ENCODE data around the gene LSR. TPM values are rescaled to one million over a fixed set of nuclear protein-coding genes. Genes with fewer than 3 reads are reported as not detected.

Gene LSR
- total RNA-seq, 2 donors from 2014 or later = 67.5 to 80.1 TPM

DNA sequence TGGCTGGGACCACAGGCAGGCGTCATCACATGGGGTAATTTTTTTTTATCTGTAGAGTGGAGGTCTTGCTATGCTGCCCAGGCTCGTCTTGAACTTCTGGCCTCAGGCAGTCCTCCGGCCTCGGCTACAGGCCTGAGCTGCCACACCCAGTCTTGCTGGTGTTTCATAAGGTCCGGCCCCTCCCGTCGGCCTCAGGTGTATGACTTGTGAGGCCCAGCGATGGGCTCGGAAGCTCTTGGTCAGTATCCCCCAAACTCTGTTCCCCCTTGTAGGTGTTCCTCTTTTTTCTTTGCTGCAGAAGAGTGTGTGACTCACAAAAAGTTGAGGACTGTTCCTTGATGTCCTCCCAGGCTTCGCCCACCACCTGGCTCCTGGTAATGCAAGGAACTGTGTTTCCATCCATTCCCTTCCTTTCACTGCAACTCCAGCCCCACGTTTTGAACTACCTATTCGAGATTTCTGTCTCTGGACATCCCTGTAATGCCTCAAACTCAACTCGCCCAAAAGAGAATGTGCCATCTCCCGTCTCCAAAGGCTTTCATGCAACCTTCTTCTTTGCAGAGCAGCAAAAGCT lies 25.0 kb downstream of the LSR start:
- intact Hi-C loops (cut with DNase I) = no loop called here
- H3K36me3 ChIP-seq (replicated peaks in 1 of 2; ENCODE audit: insufficient read depth in 1 of 2, low read depth in 2 of 2) = peaks cover 0 to 14% of the 10 kb centered on the region in 2 donors
- 68 to 83% methylated on average over 14 of the region's 14 CpGs for WGBS, 2 donors
- DNase-seq = no peak
- TF ChIP-seq, protein P1, sequence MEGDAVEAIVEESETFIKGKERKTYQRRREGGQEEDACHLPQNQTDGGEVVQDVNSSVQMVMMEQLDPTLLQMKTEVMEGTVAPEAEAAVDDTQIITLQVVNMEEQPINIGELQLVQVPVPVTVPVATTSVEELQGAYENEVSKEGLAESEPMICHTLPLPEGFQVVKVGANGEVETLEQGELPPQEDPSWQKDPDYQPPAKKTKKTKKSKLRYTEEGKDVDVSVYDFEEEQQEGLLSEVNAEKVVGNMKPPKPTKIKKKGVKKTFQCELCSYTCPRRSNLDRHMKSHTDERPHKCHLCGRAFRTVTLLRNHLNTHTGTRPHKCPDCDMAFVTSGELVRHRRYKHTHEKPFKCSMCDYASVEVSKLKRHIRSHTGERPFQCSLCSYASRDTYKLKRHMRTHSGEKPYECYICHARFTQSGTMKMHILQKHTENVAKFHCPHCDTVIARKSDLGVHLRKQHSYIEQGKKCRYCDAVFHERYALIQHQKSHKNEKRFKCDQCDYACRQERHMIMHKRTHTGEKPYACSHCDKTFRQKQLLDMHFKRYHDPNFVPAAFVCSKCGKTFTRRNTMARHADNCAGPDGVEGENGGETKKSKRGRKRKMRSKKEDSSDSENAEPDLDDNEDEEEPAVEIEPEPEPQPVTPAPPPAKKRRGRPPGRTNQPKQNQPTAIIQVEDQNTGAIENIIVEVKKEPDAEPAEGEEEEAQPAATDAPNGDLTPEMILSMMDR (IDR thresholded peaks at IDR 0.05) = no peak
- TF ChIP-seq POLR2A (IDR thresholded peaks at IDR 0.05) = no peak
- peaks cover 9% of the 10 kb centered on the region for H3K4me1 ChIP-seq
- no peaks in the 10 kb centered on the region for H3K9me3 ChIP-seq
- H3K27ac ChIP-seq = no peak overlapping the region
- H3K4me3 ChIP-seq = no peak overlapping the region
- ATAC-seq = no peak
- no peaks in the 10 kb centered on the region for H3K27me3 ChIP-seq

DNA sequence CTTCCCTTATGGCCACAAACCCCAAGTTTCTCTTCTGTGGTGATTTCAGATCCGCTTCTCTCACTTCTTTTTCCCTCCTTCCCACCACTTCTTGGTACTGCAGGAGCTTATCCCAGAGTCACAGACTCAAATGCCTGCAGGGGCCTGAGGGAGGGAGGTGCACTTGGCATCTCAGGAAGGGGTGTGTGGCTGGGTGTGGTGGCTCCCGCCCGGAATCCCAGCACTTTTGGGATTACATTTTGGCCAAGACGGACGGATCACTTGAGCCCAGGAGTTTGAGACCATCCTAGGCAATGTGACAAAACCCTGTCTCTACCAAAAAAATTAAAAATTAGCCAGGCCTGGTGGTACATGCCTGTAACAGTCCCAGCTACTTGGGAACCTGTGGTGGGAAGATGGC lies 25.5 kb downstream of the LSR start:
- Histone ChIP-seq H3K4me3 (no peak overlapping the region), H3K27me3 (no peaks in the 10 kb centered on the region), H3K9me3 (no peaks in the 10 kb centered on the region), H3K27ac (no peak overlapping the region), H3K4me1 (peaks cover 9% of the 10 kb centered on the region), H3K36me3 (replicated peaks in 1 of 2; ENCODE audit: insufficient read depth in 1 of 2, low read depth in 2 of 2) (peaks cover 0 to 14% of the 10 kb centered on the region in 2 donors)
- 84 to 93% methylated on average over 5 of the region's 5 CpGs for WGBS, 2 donors
- no peak for DNase-seq
- intact Hi-C loops (cut with DNase I) = no loop called here
- ATAC-seq = no peak
- no peak for TF ChIP-seq POLR2A (IDR thresholded peaks at IDR 0.05)
- TF ChIP-seq, protein P1 (IDR thresholded peaks at IDR 0.05) = no peak

DNA sequence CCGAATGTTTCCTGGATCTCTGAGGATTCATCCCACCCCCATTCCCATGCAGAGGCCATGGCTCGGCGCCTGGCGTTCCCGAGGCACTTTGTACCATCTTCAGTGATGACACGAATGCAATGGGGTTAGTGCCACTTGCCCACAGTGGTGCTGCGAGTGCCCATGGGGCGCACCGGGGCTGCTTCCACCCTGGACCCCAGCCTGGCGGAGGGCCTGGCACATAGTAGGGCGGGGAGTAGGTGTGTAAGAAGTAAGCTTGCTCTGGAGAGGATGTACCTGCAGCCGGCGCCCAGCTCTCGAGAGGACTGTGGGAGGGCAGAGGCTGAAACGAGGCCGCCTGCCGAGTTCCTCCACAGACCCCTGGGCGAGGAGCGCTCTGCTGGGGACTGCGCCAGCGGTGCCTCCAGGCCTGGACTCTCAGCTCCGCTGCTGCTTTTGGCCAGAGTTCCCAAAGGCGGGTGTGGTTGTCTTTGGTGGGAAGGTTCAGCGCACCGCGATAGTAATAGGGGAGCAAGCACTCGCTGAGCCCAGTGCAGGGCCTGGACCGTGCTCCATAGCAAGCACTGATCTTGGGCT lies 28.0 kb downstream of the LSR start:
- no peak for TF ChIP-seq POLR2A (IDR thresholded peaks at IDR 0.05)
- TF ChIP-seq, protein P1 (IDR thresholded peaks at IDR 0.05) = no peak
- Histone ChIP-seq H3K27me3 (no peaks in the 10 kb centered on the region), H3K4me1 (peaks cover 23% of the 10 kb centered on the region), H3K27ac (no peak overlapping the region), H3K4me3 (no peak overlapping the region), H3K9me3 (no peaks in the 10 kb centered on the region), H3K36me3 (replicated peaks in 1 of 2; ENCODE audit: insufficient read depth in 1 of 2, low read depth in 2 of 2) (peaks cover 0 to 7% of the 10 kb centered on the region in 2 donors)
- ATAC-seq (no peak), DNase-seq (no peak)
- intact Hi-C loops (cut with DNase I) = no loop called here
- WGBS, 2 donors = 95 to 97% methylated on average over 23 to 28 of the region's 28 CpGs

DNA sequence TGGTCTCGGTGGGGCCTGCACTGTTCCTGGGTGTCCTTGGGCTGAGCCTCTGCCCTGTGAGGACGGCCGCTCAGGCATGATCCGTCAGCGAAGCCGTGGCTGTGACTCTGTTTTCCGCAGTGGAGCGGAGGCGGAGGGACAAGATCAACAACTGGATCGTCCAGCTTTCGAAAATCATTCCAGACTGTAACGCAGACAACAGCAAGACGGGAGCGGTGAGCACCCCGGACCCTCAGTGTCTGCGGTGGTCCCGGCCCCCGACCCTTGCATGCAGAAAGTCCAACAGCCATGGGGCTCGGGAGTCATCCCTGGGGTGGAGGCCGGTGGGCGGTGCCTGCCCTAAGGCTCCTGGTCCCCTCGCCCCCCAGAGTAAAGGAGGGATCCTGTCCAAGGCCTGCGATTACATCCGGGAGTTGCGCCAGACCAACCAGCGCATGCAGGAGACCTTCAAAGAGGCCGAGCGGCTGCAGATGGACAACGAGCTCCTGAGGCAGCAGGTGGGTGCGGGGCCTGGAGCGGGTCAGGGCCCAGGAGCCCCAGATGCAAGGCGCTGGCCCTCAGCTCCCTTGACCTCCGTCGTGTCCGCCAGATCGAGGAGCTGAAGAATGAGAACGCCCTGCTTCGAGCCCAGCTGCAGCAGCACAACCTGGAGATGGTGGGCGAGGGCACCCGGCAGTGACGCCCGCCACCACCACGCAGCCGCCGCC lies 29.9 kb downstream of the LSR start:
- TF ChIP-seq POLR2A (IDR thresholded peaks at IDR 0.05) = no peak
- TF ChIP-seq, protein P1 (IDR thresholded peaks at IDR 0.05) = no peak
- Histone ChIP-seq H3K4me3 (no peak overlapping the region), H3K9me3 (no peaks in the 10 kb centered on the region), H3K36me3 (replicated peaks in 1 of 2; ENCODE audit: insufficient read depth in 1 of 2, low read depth in 2 of 2) (peaks cover 0 to 2% of the 10 kb centered on the region in 2 donors), H3K27me3 (no peaks in the 10 kb centered on the region), H3K4me1 (peaks cover 43% of the 10 kb centered on the region), H3K27ac (no peak overlapping the region)
- intact Hi-C loops (cut with DNase I) = no loop called here
- ATAC-seq (no peak), DNase-seq (no peak)
- WGBS, 2 donors = 93 to 97% methylated on average over 14 to 45 of the region's 45 CpGs

Data from body of pancreas (tissue), 4 donors.